GM10248 (cell line): ENCODE measurements around the gene INPP5E.

Source experiments
- CTCF ChIA-PET: fragments of 300-600 bp; sonication (Branson Sonifier 250); formaldehyde crosslinking; extraction: SDS; loops from one replicate; lab custom pipeline; 2021; ENCODE audit warnings: antibody characterized with exemption; lab: Yijun Ruan, JAX
- POLR2A ChIA-PET: fragments of 350-650 bp; sonication (Branson Sonifier 250); formaldehyde crosslinking; extraction: SDS; loops from one replicate; lab custom pipeline; 2020; ENCODE audit warnings: antibody characterized with exemption; lab: Yijun Ruan, JAX
- DNase-seq: peaks from one replicate; pipeline ENCODE4 v3.0.0; 2012; ENCODE audit errors: extremely low spot score
- CTCF ChIP-seq: IDR thresholded peaks from 2 replicates; pipeline ENCODE4 v1.5.1; 2012; ENCODE audit warnings: mild to moderate bottlenecking, low read depth; ENCODE audit errors: extremely low read depth, missing control alignments, control extremely low read depth

The INPP5E gene

GRCh38 chr9:136451221-136451877 is 11.7 kb upstream of the INPP5E start:
- ChIA-PET CTCF (interaction anchor here (0.8 kb wide), 1 partner anchor 12 kb away, joined by 3 read pairs; no protein-coding TSS in a partner anchor), POLR2A (no interaction called here)
- no peak for TF ChIP-seq CTCF
- no peak for DNase-seq

GRCh38 chr9:136448655-136449054 is 9.0 kb upstream of the INPP5E start:
- TF ChIP-seq CTCF = no peak
- DNase-seq = no peak
- ChIA-PET POLR2A (no interaction called here), CTCF (interaction anchor here (1.0 to 1.5 kb wide), 2 partner anchors 8 to 39 kb away, joined by 3 read pairs; partner anchors contain the start of genes ENTR1 and PMPCA)

DNA sequence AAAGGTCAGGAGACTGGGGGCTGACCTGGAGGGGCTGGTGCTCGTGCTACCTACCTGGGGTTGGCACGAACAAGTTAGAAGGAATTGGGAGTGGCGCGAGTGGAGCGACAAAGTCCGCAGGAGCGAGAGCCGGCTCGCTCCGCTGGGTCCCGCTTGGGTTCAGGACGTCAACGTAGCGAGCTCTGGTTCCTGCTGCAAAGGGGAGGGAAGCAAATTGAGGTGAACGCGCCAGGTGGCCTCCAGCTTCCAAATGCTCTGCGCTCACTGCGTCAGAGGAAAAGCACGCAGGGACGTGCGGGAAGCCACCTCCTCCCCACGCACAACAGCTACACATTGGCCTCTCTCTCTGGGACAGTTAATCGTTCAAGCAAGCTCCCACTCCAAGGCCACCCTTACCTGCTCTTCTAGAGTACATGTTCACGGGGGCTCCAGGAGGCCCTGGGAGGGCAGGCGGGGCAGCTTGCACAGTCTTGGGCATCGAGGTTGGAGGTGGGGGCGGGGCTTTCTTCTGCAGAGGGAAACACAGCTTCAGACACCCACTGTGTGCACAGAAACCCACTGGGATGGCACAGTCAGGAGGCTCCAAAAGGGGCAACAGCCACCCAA is 7.6 kb upstream of the INPP5E start:
- TF ChIP-seq CTCF = no peak
- DNase-seq = no peak
- ChIA-PET CTCF (no interaction called here), POLR2A (no interaction called here)

GRCh38 chr9:136445799-136446198 is 6.2 kb upstream of the INPP5E start:
- TF ChIP-seq CTCF = no peak
- ChIA-PET POLR2A (interaction anchor here (0.6 to 0.7 kb wide), 2 partner anchors 352 to 1987 kb away, joined by 4 to 6 read pairs; no protein-coding TSS in a partner anchor), CTCF (interaction anchor here (0.8 to 1.6 kb wide), 4 partner anchors 10 to 198 kb away, joined by 3 to 5 read pairs (median 4); no protein-coding TSS in a partner anchor)
- DNase-seq = no peak

DNA sequence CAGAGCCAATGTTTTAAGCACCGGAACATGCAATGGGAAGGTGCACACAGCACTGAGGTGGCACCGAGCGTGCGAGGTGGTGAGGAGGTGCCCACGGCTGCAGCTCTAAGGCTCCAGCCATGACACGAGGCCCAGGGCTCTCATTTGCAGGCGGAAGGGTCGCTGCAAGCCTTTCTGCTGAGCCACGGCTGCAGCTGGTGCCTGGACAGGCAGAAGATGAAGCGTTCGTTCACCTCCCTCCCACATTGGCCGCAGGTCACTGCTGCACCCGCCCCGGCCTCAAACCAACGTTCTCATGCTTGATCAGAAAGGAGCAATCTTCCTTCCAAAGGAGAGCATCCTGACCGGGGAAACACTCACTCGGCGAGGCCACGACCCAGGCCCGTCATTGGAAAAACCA is 4.5 kb upstream of the INPP5E start:
- POLR2A ChIA-PET = no interaction called here
- no peak for DNase-seq
- CTCF ChIA-PET = no interaction called here
- TF ChIP-seq CTCF = no peak

DNA sequence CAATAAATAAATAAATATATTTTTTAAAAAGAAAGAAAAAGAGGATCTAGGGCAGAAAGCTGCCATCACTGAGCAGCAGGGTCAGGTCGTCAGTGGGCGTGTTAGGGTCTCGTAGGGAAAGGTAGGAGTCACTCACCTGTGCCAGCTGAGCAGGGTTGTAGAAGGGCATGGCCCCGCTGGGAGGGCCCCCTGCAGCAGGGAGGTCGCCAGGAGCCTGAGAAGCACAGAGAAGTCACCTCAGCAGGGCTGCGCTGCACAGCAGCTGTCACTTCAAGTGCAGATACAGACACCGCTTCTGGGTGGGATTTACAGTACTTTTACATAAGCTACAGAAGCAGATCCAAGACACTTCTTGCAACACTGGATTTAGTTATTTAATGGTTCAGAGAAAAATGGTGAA is 4.0 kb upstream of the INPP5E start:
- ChIA-PET CTCF (interaction anchor here (1.4 kb wide), 1 partner anchor 11 kb away, joined by 4 read pairs; no protein-coding TSS in a partner anchor), POLR2A (no interaction called here)
- DNase-seq = no peak
- TF ChIP-seq CTCF = no peak
